DND-41 (cell line): ENCODE results near the gene UCP2.

Experiments
- ATAC-seq: fragments of 200-7000 bp; cut with Tn5 transposase; 3 replicates; pipeline ENCODE4 v1.9.1; 2021; ENCODE audit warnings: low read depth; ENCODE audit not compliant: insufficient read depth
- DNase-seq: peaks from one replicate; pipeline ENCODE4 v3.0.0-alpha.2; 2020
- H2AFZ ChIP-seq: 2 replicates; pipeline ENCODE4 v1.6.0; 2012; ENCODE audit warnings: low read depth, low read length
- H3K27ac ChIP-seq: 2 replicates; pipeline ENCODE4 v1.5.1; 2012; ENCODE audit warnings: low read length, inconsistent platforms
- H3K27me3 ChIP-seq: fragments of 200-600 bp; sonication (generic); 2 replicates; pipeline ENCODE4 v1.6.0; 2012; ENCODE audit warnings: low read length, mild to moderate bottlenecking, inconsistent platforms; ENCODE audit not compliant: insufficient read depth, poor library complexity
- H3K36me3 ChIP-seq: 2 replicates; pipeline ENCODE4 v1.5.1; 2012; ENCODE audit warnings: low read length, inconsistent platforms; ENCODE audit not compliant: insufficient read depth
- H3K4me1 ChIP-seq: 2 replicates; pipeline ENCODE4 v1.5.1; 2012; ENCODE audit warnings: mild to moderate bottlenecking, low read length; ENCODE audit not compliant: insufficient read depth
- H3K4me2 ChIP-seq: 2 replicates; pipeline ENCODE4 v1.6.0; 2012; ENCODE audit warnings: mild to moderate bottlenecking, moderate library complexity, low read length, inconsistent platforms; ENCODE audit not compliant: insufficient read depth
- H3K4me3 ChIP-seq, 2 experiments: fragments of 200-600 bp in 1 of 2; shearing (Covaris generic) in 1 of 2; 2 replicates each; pipeline ENCODE4 v1.5.1; 2012 to 2016; ENCODE audit warnings: inconsistent platforms in 2 of 2, low read length in 2 of 2, mild to moderate bottlenecking in 2 of 2, low read depth in 1 of 2, moderate library complexity in 1 of 2
- H3K79me2 ChIP-seq: 2 replicates; pipeline ENCODE4 v1.6.0; 2012; ENCODE audit warnings: low read length, inconsistent platforms; ENCODE audit not compliant: insufficient read depth
- H3K9ac ChIP-seq: 2 replicates; pipeline ENCODE4 v1.6.0; 2012; ENCODE audit warnings: low read depth, mild to moderate bottlenecking, inconsistent platforms, low read length, moderate library complexity
- H3K9me3 ChIP-seq: 2 replicates; pipeline ENCODE4 v1.5.1; 2012; ENCODE audit warnings: low read length, moderate library complexity, mild to moderate bottlenecking, inconsistent platforms; ENCODE audit not compliant: insufficient read depth, severe bottlenecking
- H4K20me1 ChIP-seq: 2 replicates; pipeline ENCODE4 v1.6.0; 2012; ENCODE audit warnings: low read length; ENCODE audit not compliant: insufficient read depth
- EZH2 ChIP-seq: IDR thresholded peaks from 3 replicates; pipeline ENCODE4 v1.6.1; 2012; ENCODE audit warnings: borderline replicate concordance, low read depth, mild to moderate bottlenecking, moderate library complexity, low read length, inconsistent platforms; ENCODE audit not compliant: severe bottlenecking
- TF ChIP-seq, protein P1 (sequence below): IDR thresholded peaks from 2 replicates; pipeline ENCODE4 v1.5.1; 2012; ENCODE audit warnings: borderline replicate concordance, low read length, moderate library complexity, mild to moderate bottlenecking; ENCODE audit not compliant: poor library complexity, severe bottlenecking; ENCODE audit errors: extremely low read depth

The UCP2 gene

DNA sequence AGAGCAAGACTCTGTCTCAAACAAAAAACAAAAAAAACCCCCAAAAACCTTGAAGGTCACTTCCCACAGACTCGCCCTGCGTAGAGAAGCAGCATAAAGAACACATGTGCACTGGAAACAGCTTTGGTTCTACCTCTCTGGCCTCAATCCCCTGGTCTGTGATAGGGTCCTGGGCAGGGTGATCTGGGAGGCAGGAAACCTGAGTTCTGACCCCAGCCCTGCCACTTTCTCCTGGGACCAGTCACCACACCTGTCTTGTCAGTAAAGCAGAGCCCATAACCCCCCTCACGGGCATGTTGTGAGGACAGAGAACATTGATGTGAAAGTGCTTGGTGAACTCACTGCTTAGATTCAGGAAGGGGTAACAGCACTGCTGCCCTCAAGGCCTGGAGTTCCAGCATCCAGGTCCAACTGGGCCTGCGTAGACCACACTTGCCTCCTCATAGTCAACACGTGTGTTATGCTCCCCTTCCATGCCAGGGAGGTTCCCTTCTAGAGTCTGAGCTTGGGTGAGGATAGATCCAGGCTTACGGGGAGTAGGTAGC is 11.4 kb downstream of the UCP2 start:
- H4K20me1 ChIP-seq: peaks cover 12% of the 10 kb centered on the region
- no peak overlapping the region for H3K9ac ChIP-seq
- H2AFZ ChIP-seq: no peak overlapping the region
- H3K36me3 ChIP-seq: peaks cover 24% of the 10 kb centered on the region
- ATAC-seq (peak; percentile 10; the same call in 2 of the 3 replicates), DNase-seq (no peak)
- TF ChIP-seq, protein P1, sequence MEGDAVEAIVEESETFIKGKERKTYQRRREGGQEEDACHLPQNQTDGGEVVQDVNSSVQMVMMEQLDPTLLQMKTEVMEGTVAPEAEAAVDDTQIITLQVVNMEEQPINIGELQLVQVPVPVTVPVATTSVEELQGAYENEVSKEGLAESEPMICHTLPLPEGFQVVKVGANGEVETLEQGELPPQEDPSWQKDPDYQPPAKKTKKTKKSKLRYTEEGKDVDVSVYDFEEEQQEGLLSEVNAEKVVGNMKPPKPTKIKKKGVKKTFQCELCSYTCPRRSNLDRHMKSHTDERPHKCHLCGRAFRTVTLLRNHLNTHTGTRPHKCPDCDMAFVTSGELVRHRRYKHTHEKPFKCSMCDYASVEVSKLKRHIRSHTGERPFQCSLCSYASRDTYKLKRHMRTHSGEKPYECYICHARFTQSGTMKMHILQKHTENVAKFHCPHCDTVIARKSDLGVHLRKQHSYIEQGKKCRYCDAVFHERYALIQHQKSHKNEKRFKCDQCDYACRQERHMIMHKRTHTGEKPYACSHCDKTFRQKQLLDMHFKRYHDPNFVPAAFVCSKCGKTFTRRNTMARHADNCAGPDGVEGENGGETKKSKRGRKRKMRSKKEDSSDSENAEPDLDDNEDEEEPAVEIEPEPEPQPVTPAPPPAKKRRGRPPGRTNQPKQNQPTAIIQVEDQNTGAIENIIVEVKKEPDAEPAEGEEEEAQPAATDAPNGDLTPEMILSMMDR: no peak
- no peak for TF ChIP-seq EZH2
- no peak overlapping the region for H3K27ac ChIP-seq
- H3K79me2 ChIP-seq: no peaks in the 10 kb centered on the region
- H3K27me3 ChIP-seq: no peaks in the 10 kb centered on the region
- H3K4me1 ChIP-seq: peaks cover 20% of the 10 kb centered on the region; the same call in 1 of the 2 replicates
- H3K9me3 ChIP-seq: no peaks in the 10 kb centered on the region
- H3K4me3 ChIP-seq: no peak overlapping the region
- H3K4me2 ChIP-seq: no peak overlapping the region

DNA sequence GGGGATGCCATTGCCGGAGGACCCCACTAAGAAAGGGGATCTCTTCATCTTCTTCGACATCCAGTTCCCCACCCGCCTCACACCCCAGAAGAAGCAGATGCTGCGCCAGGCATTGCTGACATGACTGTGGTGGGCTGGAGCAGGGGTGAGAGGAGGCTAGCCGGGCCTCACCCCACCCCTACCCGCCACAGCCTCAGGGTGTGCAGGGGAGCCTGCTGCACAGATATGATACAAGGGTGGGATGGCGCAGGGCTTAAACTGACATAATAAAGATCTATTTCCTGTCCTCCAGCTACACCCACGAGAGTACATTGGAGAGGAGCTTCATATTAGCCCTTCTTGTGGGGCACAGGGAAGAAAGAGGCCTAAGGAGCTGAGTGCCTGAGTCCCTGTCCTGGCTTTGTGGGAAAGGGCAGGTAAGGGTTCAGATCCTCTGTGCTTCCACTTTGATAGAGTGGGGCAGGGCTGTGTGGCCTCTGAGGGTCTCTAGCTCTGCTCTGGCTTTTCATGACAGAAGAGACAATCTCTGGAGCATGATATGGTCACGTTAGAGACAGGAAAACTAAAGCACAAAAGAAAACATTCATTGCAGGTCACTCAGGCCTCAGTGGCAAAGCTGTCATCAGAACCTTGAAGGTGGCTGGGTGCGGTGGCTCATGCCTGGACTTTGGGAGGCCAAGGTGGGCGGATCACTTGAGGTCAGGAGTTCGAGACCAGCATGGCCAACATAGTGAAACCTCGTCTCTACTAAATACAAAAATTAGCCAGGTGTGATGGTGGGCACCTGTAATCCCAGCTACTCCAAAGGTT is 12.4 kb downstream of the UCP2 start:
- ATAC-seq: peak; percentile 56
- peak; percentile 52 for DNase-seq
- Histone ChIP-seq H4K20me1 (peaks cover 8% of the 10 kb centered on the region; the same call in 1 of the 2 replicates), H3K9me3 (no peaks in the 10 kb centered on the region), H3K79me2 (no peaks in the 10 kb centered on the region), H3K4me2 (no peak overlapping the region), H3K9ac (no peak overlapping the region), H3K4me1 (peaks cover 17% of the 10 kb centered on the region; the same call in 1 of the 2 replicates), H2AFZ (no peak overlapping the region), H3K27ac (no peak overlapping the region), H3K4me3 (no peak overlapping the region), H3K36me3 (peaks cover 14% of the 10 kb centered on the region), H3K27me3 (no peaks in the 10 kb centered on the region)
- TF ChIP-seq, protein P1: no peak
- TF ChIP-seq EZH2: no peak

DNA sequence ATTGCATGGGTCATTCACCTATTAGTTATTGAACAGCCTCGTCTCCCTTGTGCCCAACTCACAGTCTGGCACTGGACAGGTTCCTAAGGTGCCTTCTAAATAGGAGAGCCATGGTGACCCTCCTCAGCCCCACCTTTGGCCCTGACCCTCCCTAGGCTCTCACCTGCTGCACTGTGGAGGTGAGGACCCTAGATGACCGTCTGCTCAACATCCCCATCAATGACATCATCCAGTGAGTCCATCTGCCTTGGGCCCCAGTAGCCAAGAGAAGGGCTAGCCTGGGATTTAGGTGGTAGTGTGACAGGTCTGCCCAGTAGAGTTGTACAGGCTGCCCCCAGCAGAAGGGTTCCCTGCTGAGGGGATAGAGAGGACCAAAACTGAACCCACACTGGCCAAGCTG is 13.6 kb downstream of the UCP2 start:
- no peaks in the 10 kb centered on the region for H3K79me2 ChIP-seq
- TF ChIP-seq, protein P1: no peak
- no peak for TF ChIP-seq EZH2
- no peaks in the 10 kb centered on the region for H3K9me3 ChIP-seq
- no peak overlapping the region for H3K9ac ChIP-seq
- H3K4me1 ChIP-seq: peaks cover 13% of the 10 kb centered on the region
- H3K27me3 ChIP-seq: no peaks in the 10 kb centered on the region
- no peak overlapping the region for H3K4me3 ChIP-seq
- peaks cover 3% of the 10 kb centered on the region for H3K36me3 ChIP-seq
- H4K20me1 ChIP-seq: peaks cover 2% of the 10 kb centered on the region; the same call in 1 of the 2 replicates
- ATAC-seq (no peak), DNase-seq (no peak)
- no peak overlapping the region for H2AFZ ChIP-seq
- no peak overlapping the region for H3K27ac ChIP-seq
- no peak overlapping the region for H3K4me2 ChIP-seq
